Fibroblast of lung (primary cell): ENCODE data around the gene TNIK. TPM values are rescaled to one million over a fixed set of nuclear protein-coding genes. Genes with fewer than 3 reads are reported as not detected.

Experiments
- DNase-seq, 2 donors: peaks; one replicate each; pipeline versions ENCODE4 v3.0.0 to v3.0.0-alpha.2; 2010; ENCODE audit warnings: low read depth in 2 of 2
- H2AFZ ChIP-seq: 2 replicates; pipeline ENCODE4 v1.5.1; 2012; ENCODE audit warnings: low read length, control low read depth, inconsistent platforms
- H3K27ac ChIP-seq: 2 replicates; pipeline ENCODE4 v1.5.1; 2011; ENCODE audit warnings: low read length, control low read depth; ENCODE audit not compliant: insufficient read depth
- H3K27me3 ChIP-seq: 2 replicates; pipeline ENCODE4 v1.5.1; 2011; ENCODE audit warnings: mild to moderate bottlenecking, low read length; ENCODE audit not compliant: control insufficient read depth, insufficient read depth
- H3K36me3 ChIP-seq: 2 replicates; pipeline ENCODE4 v1.5.1; 2011; ENCODE audit warnings: low read length; ENCODE audit not compliant: control insufficient read depth, insufficient read depth
- H3K4me1 ChIP-seq: 2 replicates; pipeline ENCODE4 v1.5.1; 2011; ENCODE audit warnings: low read length; ENCODE audit not compliant: control insufficient read depth, insufficient read depth; ENCODE audit errors: extremely low read depth
- H3K4me2 ChIP-seq: 2 replicates; pipeline ENCODE4 v1.5.1; 2011; ENCODE audit warnings: low read length, control low read depth; ENCODE audit not compliant: insufficient read depth; ENCODE audit errors: extremely low read depth
- H3K4me3 ChIP-seq, 4 experiments: fragments of 200-600 bp in 1 of 4; sonication (generic) in 1 of 4; replicated peaks in 1 of 4; 2 replicates each; pipeline ENCODE4 v1.5.1; 2011 to 2016; ENCODE audit warnings: low read length in 4 of 4, low read depth in 3 of 4, mild to moderate bottlenecking in 3 of 4, control low read depth in 2 of 4, inconsistent platforms in 1 of 4, mixed read lengths in 1 of 4; ENCODE audit not compliant: insufficient read depth in 1 of 4; ENCODE audit errors: control extremely low read depth in 1 of 4
- H3K79me2 ChIP-seq: 2 replicates; pipeline ENCODE4 v1.5.1; 2012; ENCODE audit warnings: mild to moderate bottlenecking, low read length, inconsistent platforms; ENCODE audit not compliant: control insufficient read depth, insufficient read depth
- H3K9ac ChIP-seq: 2 replicates; pipeline ENCODE4 v1.5.1; 2011; ENCODE audit warnings: mild to moderate bottlenecking, low read length, control low read depth; ENCODE audit not compliant: insufficient read depth
- H3K9me3 ChIP-seq: 2 replicates; pipeline ENCODE4 v1.5.1; 2012; ENCODE audit warnings: low read depth, low read length; ENCODE audit not compliant: control insufficient read depth, insufficient read depth
- H4K20me1 ChIP-seq: 2 replicates; pipeline ENCODE4 v1.5.1; 2011; ENCODE audit warnings: low read length; ENCODE audit not compliant: control insufficient read depth, insufficient read depth; ENCODE audit errors: extremely low read depth
- EZH2 ChIP-seq: IDR thresholded peaks from 2 replicates; pipeline ENCODE4 v1.5.1; 2012; ENCODE audit warnings: low read length, control low read depth, mild to moderate bottlenecking; ENCODE audit errors: missing control alignments
- polyA plus RNA-seq, 2 donors: library from polyadenylated mRNA; depleted of rRNA in 1 of 2; stranded (reverse) in 1 of 2; unstranded in 1 of 2; fragments of >200 nt; gene quantifications; 2 replicates each; pipeline ENCODE4 v1.2.1, GENCODE V29; 2011 to 2012; ENCODE audit warnings: missing spikeins in 1 of 2
- total RNA-seq: library from RNA; depleted of rRNA; stranded (reverse); fragments of >200 nt; gene quantifications from 2 replicates; pipeline ENCODE4 v1.2.1, GENCODE V29; 2014
- TF ChIP-seq, protein P1 (sequence below), 2 donors: IDR thresholded peaks in 1 of 2; conservative IDR thresholded peaks in 1 of 2; 1 replicate in 1 of 2; 2 replicates in 1 of 2; pipeline ENCODE4 v1.5.1; 2011 to 2012; ENCODE audit warnings: low read length in 2 of 2, control low read depth in 1 of 2, inconsistent platforms in 1 of 2, low read depth in 1 of 2, mild to moderate bottlenecking in 1 of 2

The TNIK gene
- total and polyA plus RNA-seq, 2 donors (not counting 1 experiment from before 2014, with no cell fraction given): 13.8 to 39.3 TPM

DNA sequence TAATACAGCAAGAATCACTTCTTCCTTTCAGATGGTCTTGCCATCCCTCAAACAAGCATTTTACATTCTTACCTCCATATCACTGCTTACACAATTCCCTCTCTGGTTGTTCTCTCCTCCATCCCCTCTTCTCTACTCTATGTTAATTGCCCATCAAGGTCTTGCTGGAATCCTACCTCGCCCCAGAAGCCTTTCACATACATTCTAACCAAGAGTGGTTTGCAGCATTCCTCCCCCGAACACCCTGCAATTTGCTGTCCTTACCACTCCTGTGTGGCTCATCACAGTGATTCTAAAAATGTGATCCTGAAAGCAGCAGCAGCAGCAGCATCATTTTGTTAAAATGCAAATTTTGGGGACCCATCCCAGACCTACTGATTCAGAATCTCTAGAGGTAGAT is 30.6 kb downstream of the TNIK start:
- Histone ChIP-seq H3K4me1 (no peaks in the 10 kb centered on the region), H3K79me2 (peaks cover 2% of the 10 kb centered on the region), H3K27me3 (no peaks in the 10 kb centered on the region), H3K4me3 (no peak overlapping the region), H3K27ac (no peak overlapping the region), H2AFZ (no peak overlapping the region), H3K4me2 (no peak overlapping the region), H3K9ac (no peak overlapping the region), H3K9me3 (no peaks in the 10 kb centered on the region), H3K36me3 (no peaks in the 10 kb centered on the region), H4K20me1 (no peaks in the 10 kb centered on the region)
- TF ChIP-seq, protein P1, sequence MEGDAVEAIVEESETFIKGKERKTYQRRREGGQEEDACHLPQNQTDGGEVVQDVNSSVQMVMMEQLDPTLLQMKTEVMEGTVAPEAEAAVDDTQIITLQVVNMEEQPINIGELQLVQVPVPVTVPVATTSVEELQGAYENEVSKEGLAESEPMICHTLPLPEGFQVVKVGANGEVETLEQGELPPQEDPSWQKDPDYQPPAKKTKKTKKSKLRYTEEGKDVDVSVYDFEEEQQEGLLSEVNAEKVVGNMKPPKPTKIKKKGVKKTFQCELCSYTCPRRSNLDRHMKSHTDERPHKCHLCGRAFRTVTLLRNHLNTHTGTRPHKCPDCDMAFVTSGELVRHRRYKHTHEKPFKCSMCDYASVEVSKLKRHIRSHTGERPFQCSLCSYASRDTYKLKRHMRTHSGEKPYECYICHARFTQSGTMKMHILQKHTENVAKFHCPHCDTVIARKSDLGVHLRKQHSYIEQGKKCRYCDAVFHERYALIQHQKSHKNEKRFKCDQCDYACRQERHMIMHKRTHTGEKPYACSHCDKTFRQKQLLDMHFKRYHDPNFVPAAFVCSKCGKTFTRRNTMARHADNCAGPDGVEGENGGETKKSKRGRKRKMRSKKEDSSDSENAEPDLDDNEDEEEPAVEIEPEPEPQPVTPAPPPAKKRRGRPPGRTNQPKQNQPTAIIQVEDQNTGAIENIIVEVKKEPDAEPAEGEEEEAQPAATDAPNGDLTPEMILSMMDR (conservative IDR thresholded peaks at IDR 0.05 in 1 of 2, IDR thresholded peaks at IDR 0.05 in 1 of 2; ENCODE audit: low read depth in 1 of 2, low read length in 2 of 2): no peak
- TF ChIP-seq EZH2: no peak
- DNase-seq: no peak

DNA sequence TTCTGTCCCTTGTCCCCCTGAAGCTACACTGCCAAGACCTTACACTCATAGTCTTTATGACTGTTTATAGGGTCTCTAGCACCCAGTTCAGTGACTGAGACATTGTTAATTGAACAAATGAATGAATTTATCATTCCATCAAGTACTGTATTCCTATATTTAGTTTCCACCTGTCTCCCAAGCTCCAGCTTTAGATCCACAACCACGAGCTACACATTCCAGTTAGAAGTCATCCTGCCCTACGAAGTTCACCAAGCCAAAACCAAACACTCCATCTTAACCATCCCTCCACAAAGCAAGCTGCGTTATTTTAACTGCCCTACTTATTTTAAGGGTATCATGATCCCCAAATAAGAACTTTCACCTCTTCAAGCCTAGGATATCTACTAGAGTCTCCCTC is 31.3 kb downstream of the TNIK start:
- Histone ChIP-seq H4K20me1 (no peaks in the 10 kb centered on the region), H3K4me2 (no peak overlapping the region), H3K27me3 (no peaks in the 10 kb centered on the region), H2AFZ (no peak overlapping the region), H3K4me3 (no peak overlapping the region), H3K36me3 (no peaks in the 10 kb centered on the region), H3K27ac (no peak overlapping the region), H3K79me2 (peaks cover 2% of the 10 kb centered on the region), H3K9ac (no peak overlapping the region), H3K9me3 (no peaks in the 10 kb centered on the region), H3K4me1 (no peaks in the 10 kb centered on the region)
- TF ChIP-seq EZH2: no peak
- TF ChIP-seq, protein P1 (conservative IDR thresholded peaks at IDR 0.05 in 1 of 2, IDR thresholded peaks at IDR 0.05 in 1 of 2; ENCODE audit: low read depth in 1 of 2, low read length in 2 of 2): no peak
- no peak for DNase-seq

DNA sequence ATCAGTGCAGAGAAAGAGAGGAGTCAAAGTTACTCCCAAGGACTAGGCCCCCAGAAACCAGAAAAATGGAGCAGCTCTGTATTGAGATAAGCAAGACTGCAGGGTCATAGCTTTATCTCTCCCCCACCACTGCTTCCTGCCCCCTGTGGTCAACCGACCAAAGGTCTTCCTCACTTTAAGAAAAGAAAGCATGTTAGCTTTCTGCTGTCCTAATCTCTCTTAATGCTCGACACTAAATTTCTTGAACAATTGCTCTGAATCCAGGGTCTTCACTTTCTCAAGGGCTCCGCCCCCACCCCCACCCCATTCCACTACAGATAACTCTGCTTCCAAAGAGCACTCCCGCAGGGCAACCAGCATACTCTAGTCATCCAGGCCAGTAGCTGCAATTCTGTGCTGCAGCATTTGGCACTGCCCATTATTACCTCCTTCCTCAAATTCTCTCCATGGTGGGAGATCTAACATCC is 31.9 kb downstream of the TNIK start:
- Histone ChIP-seq H3K4me1 (no peaks in the 10 kb centered on the region), H3K9me3 (no peaks in the 10 kb centered on the region), H3K27me3 (no peaks in the 10 kb centered on the region), H3K9ac (no peak overlapping the region), H2AFZ (no peak overlapping the region), H4K20me1 (no peaks in the 10 kb centered on the region), H3K36me3 (no peaks in the 10 kb centered on the region), H3K4me3 (no peak overlapping the region), H3K27ac (no peak overlapping the region), H3K79me2 (peaks cover 2% of the 10 kb centered on the region), H3K4me2 (no peak overlapping the region)
- no peak for TF ChIP-seq EZH2
- TF ChIP-seq, protein P1 (conservative IDR thresholded peaks at IDR 0.05 in 1 of 2, IDR thresholded peaks at IDR 0.05 in 1 of 2; ENCODE audit: low read depth in 1 of 2, low read length in 2 of 2): no peak
- DNase-seq: no peak
